ENCODE measurements around the gene ATP8B3.

DNA sequence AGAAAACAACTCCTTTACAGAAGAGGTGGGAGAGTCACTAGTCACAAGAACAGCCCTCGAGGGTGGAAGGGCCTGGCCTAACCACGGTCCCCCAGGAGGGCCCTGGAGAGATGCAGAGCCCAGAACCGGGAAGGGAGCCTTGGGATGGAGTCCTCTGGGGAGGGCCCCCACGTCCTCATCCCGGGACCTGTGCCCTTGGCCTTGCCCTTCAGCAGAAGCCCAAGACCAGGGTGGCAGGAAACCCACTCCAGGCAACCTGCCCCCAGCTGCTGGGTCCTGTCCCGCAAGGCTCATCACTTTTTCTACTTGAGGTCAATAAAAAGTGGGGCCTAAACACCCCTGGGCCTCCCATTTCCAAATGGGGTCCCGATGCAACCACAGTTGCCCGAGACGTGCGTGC lies 2.3 kb upstream of the ATP8B3 start:
- TF ChIP-seq, protein P1, sequence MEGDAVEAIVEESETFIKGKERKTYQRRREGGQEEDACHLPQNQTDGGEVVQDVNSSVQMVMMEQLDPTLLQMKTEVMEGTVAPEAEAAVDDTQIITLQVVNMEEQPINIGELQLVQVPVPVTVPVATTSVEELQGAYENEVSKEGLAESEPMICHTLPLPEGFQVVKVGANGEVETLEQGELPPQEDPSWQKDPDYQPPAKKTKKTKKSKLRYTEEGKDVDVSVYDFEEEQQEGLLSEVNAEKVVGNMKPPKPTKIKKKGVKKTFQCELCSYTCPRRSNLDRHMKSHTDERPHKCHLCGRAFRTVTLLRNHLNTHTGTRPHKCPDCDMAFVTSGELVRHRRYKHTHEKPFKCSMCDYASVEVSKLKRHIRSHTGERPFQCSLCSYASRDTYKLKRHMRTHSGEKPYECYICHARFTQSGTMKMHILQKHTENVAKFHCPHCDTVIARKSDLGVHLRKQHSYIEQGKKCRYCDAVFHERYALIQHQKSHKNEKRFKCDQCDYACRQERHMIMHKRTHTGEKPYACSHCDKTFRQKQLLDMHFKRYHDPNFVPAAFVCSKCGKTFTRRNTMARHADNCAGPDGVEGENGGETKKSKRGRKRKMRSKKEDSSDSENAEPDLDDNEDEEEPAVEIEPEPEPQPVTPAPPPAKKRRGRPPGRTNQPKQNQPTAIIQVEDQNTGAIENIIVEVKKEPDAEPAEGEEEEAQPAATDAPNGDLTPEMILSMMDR (IDR thresholded peaks at IDR 0.05) = no peak
- TF ChIP-seq EP300 (IDR thresholded peaks at IDR 0.05) = no peak
- no peak for TF ChIP-seq POLR2A (IDR thresholded peaks at IDR 0.05)
